HepG2 (cell line): ENCODE data around the gene KRT4. TPM values are rescaled to one million over a fixed set of nuclear protein-coding genes. Genes with fewer than 3 reads are reported as not detected.

Experiments
- ATAC-seq: fragments of 200-7000 bp; cut with Tn5 transposase; 3 replicates; pipeline ENCODE4 v1.9.1; 2020; ENCODE audit warnings: mild to moderate bottlenecking, moderate library complexity
- BruUV-seq: library from RNA; stranded (reverse); fragments of 400-500 nt; replicated peaks from 2 replicates; lab custom pipeline; 2021; lab: Mats Ljungman, UMichigan
- CTCF ChIA-PET: fragments of 300-600 bp; formaldehyde crosslinking; extraction: SDS; loops from one replicate; lab custom pipeline; 2021; ENCODE audit warnings: low total read pairs, inconsistent platforms, low intra/inter-chr PET ratio; lab: Yijun Ruan, JAX
- POLR2A ChIA-PET: fragments of 350-600 bp; sonication (Branson Sonifier 250); formaldehyde crosslinking; loops from one replicate; lab custom pipeline; 2020; ENCODE audit warnings: antibody characterized with exemption, inconsistent platforms; lab: Yijun Ruan, JAX
- DNase-seq: peaks from one replicate; pipeline ENCODE4 v3.0.0-alpha.2; 2015; ENCODE audit warnings: low spot score
- FAIRE-seq: peaks from 3 replicates; lab custom pipeline; 2011; peaks lifted over from hg19 to GRCh38; lab: Jason Lieb, UNC
- H2AFZ ChIP-seq: one replicate; pipeline ENCODE4 v1.6.1; 2011; ENCODE audit warnings: low read length, inconsistent platforms
- H3K27ac ChIP-seq: fragments of 300-600 bp; 3 replicates; pipeline ENCODE4 v1.8.0; 2011; ENCODE audit warnings: mixed run types, mild to moderate bottlenecking, mixed read lengths, low read length, inconsistent platforms; ENCODE audit not compliant: insufficient read depth; ENCODE audit errors: extremely low read length
- H3K27me3 ChIP-seq, 2 experiments: fragments of 200-600 bp in 1 of 2; 2 replicates in 1 of 2; 3 replicates in 1 of 2; pipeline versions ENCODE4 v1.6.0 to v1.8.0; 2011; ENCODE audit warnings: low read length in 2 of 2, mild to moderate bottlenecking in 2 of 2, moderate library complexity in 2 of 2, inconsistent platforms in 1 of 2; ENCODE audit not compliant: insufficient read depth in 2 of 2, control insufficient read depth in 1 of 2
- H3K36me3 ChIP-seq, 2 experiments: fragments of 200-600 bp in 1 of 2; replicated peaks in 1 of 2; 2 replicates in 1 of 2; 3 replicates in 1 of 2; pipeline versions ENCODE4 v1.5.1 to v1.8.0; 2011; ENCODE audit warnings: low read length in 2 of 2, inconsistent platforms in 1 of 2; ENCODE audit not compliant: insufficient read depth in 2 of 2, control insufficient read depth in 1 of 2
- H3K4me1 ChIP-seq: 2 replicates; pipeline ENCODE4 v1.5.1; 2012; ENCODE audit warnings: low read length, inconsistent platforms; ENCODE audit not compliant: insufficient read depth
- H3K4me2 ChIP-seq: 2 replicates; pipeline ENCODE4 v1.6.0; 2011; ENCODE audit warnings: low read depth, low read length, inconsistent platforms
- H3K4me3 ChIP-seq, 3 experiments: fragments of 200-600 bp in 1 of 3; sonication (generic), shearing (Covaris generic) in 1 of 3; replicated peaks in 1 of 3; 2 replicates each; pipeline ENCODE4 v1.5.1; 2011 to 2016; ENCODE audit warnings: low read length in 3 of 3, inconsistent platforms in 2 of 3, low read depth in 2 of 3, mild to moderate bottlenecking in 2 of 3, control low read depth in 1 of 3, mixed read lengths in 1 of 3; ENCODE audit not compliant: insufficient read depth in 1 of 3
- H3K79me2 ChIP-seq: one replicate; pipeline ENCODE4 v1.6.1; 2011; ENCODE audit warnings: low read length, inconsistent platforms; ENCODE audit not compliant: insufficient read depth
- H3K9ac ChIP-seq: 2 replicates; pipeline ENCODE4 v1.6.0; 2011; ENCODE audit warnings: mild to moderate bottlenecking, low read depth, low read length, inconsistent platforms; ENCODE audit not compliant: insufficient read depth
- H3K9me3 ChIP-seq: 2 replicates; pipeline ENCODE4 v1.5.1; 2012; ENCODE audit warnings: mild to moderate bottlenecking, low read length
- H4K20me1 ChIP-seq: 2 replicates; pipeline ENCODE4 v1.6.0; 2011; ENCODE audit warnings: inconsistent platforms, mild to moderate bottlenecking, low read length, moderate library complexity; ENCODE audit not compliant: insufficient read depth
- ATF1 ChIP-seq: IDR thresholded peaks from 2 replicates; pipeline ENCODE4 v1.6.1; 2016; ENCODE audit warnings: mild to moderate bottlenecking, control low read depth
- CERS6 ChIP-seq: sonication (generic); formaldehyde crosslinking; IDR thresholded peaks from 2 replicates; pipeline ENCODE4 v1.5.0; 2020; ENCODE audit warnings: missing genetic modification reagents
- GPN1 ChIP-seq: sonication (generic); formaldehyde crosslinking; IDR thresholded peaks from 2 replicates; pipeline ENCODE4 v1.5.1; 2020; ENCODE audit warnings: missing genetic modification reagents, borderline replicate concordance
- HMGXB3 ChIP-seq: sonication (generic); formaldehyde crosslinking; IDR thresholded peaks from 2 replicates; pipeline ENCODE4 v1.4.0; 2020; ENCODE audit warnings: missing genetic modification reagents, borderline replicate concordance
- MATR3 ChIP-seq: sonication (generic); formaldehyde crosslinking; IDR thresholded peaks from 2 replicates; pipeline ENCODE4 v1.4.0; 2020; ENCODE audit warnings: missing genetic modification reagents
- PCBP1 ChIP-seq: fragments of 200-400 bp; formaldehyde crosslinking; IDR thresholded peaks from 2 replicates; pipeline ENCODE4 v1.6.1; 2017; ENCODE audit warnings: mild to moderate bottlenecking, low read depth, low read length, borderline replicate concordance
- POGK ChIP-seq: sonication (generic); formaldehyde crosslinking; conservative IDR thresholded peaks from 2 replicates; pipeline ENCODE4 v1.8.0; 2022; ENCODE audit warnings: mild to moderate bottlenecking, moderate library complexity, missing genetic modification reagents
- REPIN1 ChIP-seq: sonication (generic); formaldehyde crosslinking; IDR thresholded peaks from 2 replicates; pipeline ENCODE4 v1.8.0; 2022; ENCODE audit warnings: missing genetic modification reagents, low read depth, mild to moderate bottlenecking, borderline replicate concordance
- SRSF4 ChIP-seq: fragments of 200-400 bp; formaldehyde crosslinking; IDR thresholded peaks from one replicate; pipeline ENCODE4 v1.6.1; 2018; ENCODE audit warnings: mild to moderate bottlenecking, low read depth, low read length, moderate library complexity; ENCODE audit not compliant: poor library complexity, severe bottlenecking
- ZKSCAN5 ChIP-seq: sonication (generic); formaldehyde crosslinking; IDR thresholded peaks from 2 replicates; pipeline ENCODE4 v1.5.1; 2020; ENCODE audit warnings: mild to moderate bottlenecking, missing genetic modification reagents
- ZNF10 ChIP-seq: sonication (generic); formaldehyde crosslinking; IDR thresholded peaks from 2 replicates; pipeline ENCODE4 v1.4.0; 2020; ENCODE audit warnings: mild to moderate bottlenecking, low read depth, missing genetic modification reagents, borderline replicate concordance
- ZNF207 ChIP-seq: fragments of 450-650 bp; IDR thresholded peaks from 2 replicates; pipeline ENCODE4 v1.6.1; 2016; ENCODE audit warnings: antibody characterized with exemption, borderline replicate concordance
- ZNF232 ChIP-seq: sonication (generic); formaldehyde crosslinking; IDR thresholded peaks from 2 replicates; pipeline ENCODE4 v1.4.0; 2020; ENCODE audit warnings: missing genetic modification reagents, borderline replicate concordance
- ZNF280B ChIP-seq: sonication (generic); formaldehyde crosslinking; IDR thresholded peaks from 2 replicates; pipeline ENCODE4 v1.5.0; 2020; ENCODE audit warnings: missing genetic modification reagents, mild to moderate bottlenecking, borderline replicate concordance
- ZNF652 ChIP-seq: IDR thresholded peaks from 2 replicates; pipeline ENCODE4 v1.6.1; 2016; ENCODE audit warnings: low read depth, borderline replicate concordance
- ZNF740 ChIP-seq: sonication (generic); formaldehyde crosslinking; IDR thresholded peaks from 2 replicates; pipeline ENCODE4 v1.4.0; 2020; ENCODE audit warnings: missing genetic modification reagents
- ZNF772 ChIP-seq: sonication (generic); formaldehyde crosslinking; IDR thresholded peaks from 2 replicates; pipeline ENCODE4 v1.5.0; 2020; ENCODE audit warnings: mild to moderate bottlenecking, missing genetic modification reagents
- in situ Hi-C: cut with HindIII; loops from 2 replicates; pipeline ENCODE4 v1.10.0; 2017; ENCODE audit warnings: low pct_unique_long_range_greater_than_20kb; ENCODE audit not compliant: extremely low pct_ligation_motif_present
- intact Hi-C: fragments of 100-400 bp; cut with micrococcal nuclease; formaldehyde crosslinking; loops from one replicate; pipeline ENCODE4 v1.10.0; 2022; ENCODE audit not compliant: unreplicated experiment
- polyA plus RNA-seq, 8 experiments: library from polyadenylated mRNA; depleted of rRNA in 3 of 8; stranded (reverse) in 7 of 8; unstranded in 1 of 8; fragments of >200 nt; fragmentation: Illumina TruSeq in 4 of 8; extraction: Trizol in 4 of 8; gene quantifications; 2 replicates each; pipeline versions ENCODE4 v1.2.1 to v1.2.3, GENCODE V29; 2011 to 2016; ENCODE audit warnings: low read depth in 4 of 8, missing spikeins in 1 of 8, mixed read lengths in 1 of 8; ENCODE audit not compliant: insufficient read depth in 1 of 8
- total RNA-seq, 5 experiments: library from RNA; depleted of rRNA; stranded (reverse); fragments of >200 nt; fragmentation: Illumina TruSeq; extraction: Trizol; gene quantifications; 2 replicates each; pipeline ENCODE4 v1.2.3, GENCODE V29; 2016; ENCODE audit warnings: low read depth in 1 of 5

The KRT4 gene
- total and polyA plus RNA-seq, 2 of the 13 experiments (the other 11 are each of a cell fraction or from before 2014, with no cell fraction given), result not detected

GRCh38 chr12:52760623-52761022 is 53.3 kb downstream of the KRT4 start:
- H3K4me2 ChIP-seq, result no peak overlapping the region
- no peak for TF ChIP-seq ZNF772 (CRISPR knock-in tag)
- no peak for TF ChIP-seq POGK (CRISPR knock-in tag)
- no peak for TF ChIP-seq ZNF280B
- no peak for TF ChIP-seq SRSF4
- no peak for TF ChIP-seq GPN1 (CRISPR knock-in tag)
- no peak for TF ChIP-seq MATR3 (CRISPR knock-in tag)
- TF ChIP-seq ATF1, result no peak
- TF ChIP-seq ZNF10 (CRISPR knock-in tag), result no peak
- no peak for TF ChIP-seq ZNF652 (CRISPR knock-in tag)
- no peak for TF ChIP-seq ZNF207
- no peak for TF ChIP-seq CERS6 (CRISPR knock-in tag)
- no peak for TF ChIP-seq ZKSCAN5
- no peak for TF ChIP-seq HMGXB3 (CRISPR knock-in tag)
- no peak for TF ChIP-seq REPIN1 (CRISPR knock-in tag)
- no peak for TF ChIP-seq ZNF740 (CRISPR knock-in tag)
- no peak for TF ChIP-seq PCBP1
- TF ChIP-seq ZNF232 (CRISPR knock-in tag), result no peak

More at GRCh38 chr12:52760623-52761022, 53.3 kb downstream of the KRT4 start:
- H4K20me1 ChIP-seq, result no peaks in the 10 kb centered on the region
- H3K27me3 ChIP-seq, result no peaks in the 10 kb centered on the region
- H3K9me3 ChIP-seq, result no peaks in the 10 kb centered on the region; the same call in 1 of the 2 replicates
- H3K4me3 ChIP-seq, result no peak overlapping the region
- no peak overlapping the region for H3K9ac ChIP-seq
- intact Hi-C loops (no loop called here), in situ Hi-C loops (no loop called here)
- no peak overlapping the region for H2AFZ ChIP-seq
- FAIRE-seq (no peak), DNase-seq (no peak), ATAC-seq (no peak)
- BruUV-seq, result no TSS peak
- ChIA-PET POLR2A (no interaction called here), CTCF (no interaction called here)
- no peaks in the 10 kb centered on the region for H3K36me3 ChIP-seq
- H3K27ac ChIP-seq, result no peak overlapping the region
- H3K4me1 ChIP-seq, result no peaks in the 10 kb centered on the region
- no peaks in the 10 kb centered on the region for H3K79me2 ChIP-seq
